Stimulated activated CD8-positive, alpha-beta memory T cell treated with anti-CD3 and anti-CD28 coated beads, Interleukin-4, amount 100 ng/mL, for 1 hour (primary cell): Measurements from ENCODE around the gene FBP2.
"Not testable (repeated sequence)": the region's sequence is repeated elsewhere in the genome, so short reads cannot be mapped to it uniquely, and the experiment has no call there.

Experiments used
- DNase-seq, 2 donors: peaks; one replicate each; pipeline ENCODE4 v3.0.0-alpha.2; 2020; ENCODE audit warnings: low read depth in 2 of 2, low spot score in 1 of 2

The FBP2 gene

GRCh38 chr9:94564279-94564678 is 29.3 kb downstream of the FBP2 start:
- DNase-seq: not testable (repeated sequence)

DNA sequence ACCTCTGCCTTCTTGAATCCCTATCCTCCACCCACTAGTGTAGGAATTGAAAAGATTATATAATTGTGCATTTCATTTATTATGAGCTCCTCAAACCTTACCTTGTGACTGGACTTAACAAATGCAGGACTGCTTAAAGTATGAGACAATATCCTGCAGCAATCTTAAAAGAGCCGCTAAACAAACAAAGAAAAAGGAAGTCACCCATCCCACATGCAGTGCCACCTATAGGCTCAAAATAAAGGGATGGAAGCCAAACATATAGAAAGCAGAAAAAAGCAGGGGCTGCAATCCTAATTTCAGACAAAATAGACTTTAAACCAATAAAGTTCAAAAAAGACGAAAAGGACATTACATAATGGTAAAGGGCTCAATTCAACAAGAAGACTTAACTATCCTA is 30.1 kb downstream of the FBP2 start:
- no peak for DNase-seq

- no peak for DNase-seq
Observed at GRCh38 chr9:94560237-94560636, 33.4 kb downstream of the FBP2 start.

DNA sequence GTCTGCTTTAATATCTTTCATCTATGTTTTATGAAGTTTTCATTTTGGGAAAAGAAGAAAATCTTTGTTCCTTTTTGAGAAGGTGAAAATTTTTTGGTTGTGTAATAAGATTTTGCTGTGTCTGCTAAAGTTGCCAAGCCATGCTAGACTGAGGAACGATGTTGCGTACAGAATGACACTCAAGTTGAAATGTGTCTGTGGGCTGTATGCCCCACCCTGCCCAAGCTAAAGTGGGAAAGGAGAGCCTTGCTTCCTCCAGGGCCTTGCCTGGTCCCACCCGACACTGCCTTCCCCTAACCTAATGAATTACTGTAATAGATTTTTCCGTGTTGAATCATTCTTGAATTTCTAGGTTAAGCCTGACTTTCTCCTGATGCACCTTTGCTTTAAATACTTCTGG is 36.2 kb downstream of the FBP2 start:
- DNase-seq: no peak

DNA sequence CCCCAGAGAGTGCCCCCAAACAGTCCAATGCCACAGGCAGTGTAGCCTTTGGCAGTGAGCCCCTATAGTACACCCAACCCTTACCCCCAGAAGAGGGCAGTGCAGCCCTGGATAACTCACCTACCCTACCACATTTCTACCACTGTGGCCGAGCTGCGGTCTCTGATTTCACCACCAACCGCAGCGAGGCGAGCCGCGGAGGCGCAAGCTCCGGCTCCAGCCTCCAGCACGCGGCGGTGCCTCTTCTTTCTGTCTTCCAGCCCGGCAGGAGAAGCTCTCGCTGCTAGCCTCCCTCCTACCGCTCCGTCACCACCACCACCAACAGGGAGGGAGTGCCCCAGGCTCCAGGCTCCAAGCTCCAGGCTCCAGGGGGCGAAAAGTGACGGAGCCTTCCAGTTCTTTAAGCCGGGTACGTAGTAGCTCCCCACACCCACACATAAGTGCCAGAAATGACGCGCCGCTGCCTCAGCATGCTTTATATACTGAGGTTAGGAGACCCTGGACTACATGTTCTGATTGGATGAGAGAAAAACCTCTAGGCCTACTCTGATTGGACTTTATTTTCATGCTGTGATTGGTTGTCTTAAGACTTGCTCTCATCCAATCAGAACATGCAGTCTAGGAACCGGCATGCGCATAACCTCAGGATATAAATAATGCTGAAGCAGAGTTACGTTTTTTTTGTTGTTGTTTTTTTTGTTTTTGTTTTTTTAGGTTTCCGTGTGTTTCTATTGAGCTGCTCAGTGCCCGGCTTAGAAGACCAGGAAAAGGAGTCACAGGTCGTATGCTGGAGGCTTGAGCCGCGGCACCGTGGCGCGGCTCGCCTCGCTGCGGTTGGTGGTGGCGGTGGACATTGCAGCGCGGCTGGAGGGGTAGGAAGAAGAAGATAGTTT is 38.9 kb downstream of the FBP2 start, which contains the start of gene PCAT7:
TSS of gene PCAT7 (plus strand) at position 645 of the 893 bp plus-strand sequence.
- DNase-seq: no peak

DNA sequence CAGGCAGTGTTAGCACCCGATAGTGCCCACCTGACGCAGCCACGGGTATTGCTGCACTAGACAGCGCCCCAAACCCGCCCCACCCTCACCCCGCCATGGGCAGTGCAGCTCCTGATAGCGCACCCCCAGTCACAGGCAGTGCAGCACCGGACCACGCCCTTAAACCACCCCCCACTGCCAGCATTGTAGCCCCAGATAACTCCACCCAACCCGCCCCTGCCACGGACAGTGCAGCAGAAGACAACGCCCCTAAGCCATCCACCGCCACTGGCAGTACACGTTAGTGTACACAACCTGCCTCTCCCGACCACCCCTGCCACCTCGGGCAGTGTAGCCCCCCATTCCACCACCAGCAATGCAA is 39.6 kb downstream of the FBP2 start:
- DNase-seq: no peak

GRCh38 chr9:94553029-94553938 is 40.3 kb downstream of the FBP2 start:
- no peak for DNase-seq

GRCh38 chr9:94545940-94546339 is 47.7 kb downstream of the FBP2 start:
- DNase-seq: no peak

DNA sequence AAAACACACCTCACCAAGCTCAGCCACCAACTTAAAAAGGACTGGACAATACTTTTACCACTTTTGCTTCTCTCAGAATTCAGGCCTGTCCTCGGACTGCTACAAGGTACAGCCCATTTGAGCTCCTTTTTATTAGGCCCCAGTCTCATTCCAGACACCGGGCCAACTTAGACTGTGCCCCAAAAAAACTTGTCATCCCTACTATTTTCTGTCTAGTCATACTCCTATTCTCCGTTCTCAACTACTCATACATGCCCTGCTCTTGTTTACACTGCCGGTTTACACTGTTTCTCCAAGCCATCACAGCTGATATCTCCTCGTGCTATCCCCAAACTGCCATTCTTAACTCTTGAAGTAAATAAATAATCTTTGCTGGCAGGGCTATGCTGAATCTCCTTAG is 49.3 kb downstream of the FBP2 start:
- DNase-seq: not testable (repeated sequence)

DNA sequence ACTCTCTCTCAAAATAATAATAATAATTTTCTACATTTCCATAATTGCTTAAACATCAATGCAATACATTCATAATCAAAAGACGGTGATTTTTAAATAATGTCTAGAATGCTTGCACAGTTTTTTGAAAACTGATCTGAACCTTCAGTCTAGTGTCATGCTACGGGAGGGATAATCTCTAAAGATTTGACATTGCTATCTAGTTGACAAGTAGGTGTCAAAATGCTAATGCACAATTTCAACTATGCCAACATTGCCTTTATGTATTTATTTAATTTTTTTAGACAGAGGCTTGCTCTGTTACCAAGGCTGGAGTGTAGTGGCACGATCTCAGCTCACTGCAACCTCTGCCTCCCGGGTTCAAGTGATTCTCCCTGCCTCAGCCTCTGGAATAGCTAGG is 54.7 kb downstream of the FBP2 start:
- no peak for DNase-seq

DNA sequence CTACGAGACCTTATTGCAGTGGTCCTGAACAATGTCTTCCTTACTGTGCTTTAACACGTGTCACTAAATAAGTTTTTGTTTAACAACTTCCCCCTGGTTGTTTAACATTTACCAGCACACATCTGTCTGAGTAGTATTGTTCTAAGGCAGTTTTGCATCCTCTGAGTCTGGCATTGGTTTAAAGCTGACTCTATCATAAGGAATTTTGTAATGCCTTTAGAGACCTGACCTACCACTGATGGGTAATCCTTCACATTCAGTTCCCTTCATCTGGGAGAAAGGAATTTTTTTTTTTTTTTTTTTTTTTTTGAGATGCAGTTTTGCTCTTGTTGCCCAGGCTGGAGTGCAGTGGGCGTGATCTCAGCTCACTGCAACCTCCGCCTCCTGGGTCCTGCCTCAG is 58.7 kb downstream of the FBP2 start:
- no peak for DNase-seq

DNA sequence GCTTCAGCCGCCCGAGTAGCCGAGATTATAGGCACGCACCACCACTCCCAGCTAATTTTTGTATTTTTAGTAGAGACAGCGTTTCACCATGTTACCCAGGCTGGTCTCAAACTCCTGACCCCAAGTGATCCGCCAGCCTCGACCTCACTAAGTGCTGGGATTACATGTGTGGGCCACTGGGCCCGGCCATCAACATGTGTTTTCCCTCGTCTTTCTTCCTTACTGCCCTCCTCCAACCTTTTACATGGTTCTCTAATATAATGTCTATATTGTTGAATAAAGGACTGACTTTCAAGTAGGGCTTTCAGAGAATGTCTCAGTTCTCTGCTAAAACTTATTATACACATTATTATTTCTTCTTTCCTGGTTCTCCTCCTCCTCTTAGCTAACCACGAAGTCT is 60.0 kb downstream of the FBP2 start:
- no peak for DNase-seq

DNA sequence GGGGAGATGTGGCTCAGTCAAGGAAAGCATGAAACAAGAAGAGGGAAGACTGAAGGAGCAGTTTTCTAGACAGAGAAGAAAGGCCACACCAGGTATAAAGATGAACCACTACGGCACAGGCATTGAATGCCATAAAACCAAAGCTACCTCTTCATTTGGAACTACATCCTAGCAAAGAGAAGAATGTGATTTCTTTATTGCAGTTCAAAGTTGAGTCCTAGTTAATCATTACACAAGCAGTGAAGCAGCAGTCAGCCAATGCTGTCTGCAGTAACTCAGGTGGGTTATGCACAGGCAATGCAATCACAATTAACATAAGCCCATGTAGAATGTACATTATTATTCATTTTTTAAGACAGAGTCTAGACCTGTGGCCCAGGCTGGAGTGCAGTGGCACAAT is 60.5 kb downstream of the FBP2 start:
- no peak for DNase-seq

DNA sequence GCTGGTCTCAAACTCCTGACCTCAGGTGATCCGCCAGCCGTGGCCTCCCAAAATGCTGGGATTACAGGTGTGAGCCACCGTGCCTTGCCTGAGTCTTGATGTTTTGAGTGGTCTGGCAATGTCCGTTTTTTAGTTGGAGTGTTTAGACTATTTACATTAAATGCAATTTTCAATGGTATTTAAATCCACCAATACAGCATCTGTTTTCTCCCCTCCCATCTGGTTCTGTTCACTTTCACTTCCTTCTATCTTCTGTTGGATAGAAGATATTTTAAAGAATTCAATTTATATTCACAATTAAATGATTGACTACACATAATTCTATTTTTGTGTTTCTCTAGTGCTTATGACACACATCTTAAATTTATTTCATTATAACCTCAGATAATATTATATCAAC is 64.7 kb downstream of the FBP2 start:
- DNase-seq: no peak

GRCh38 chr9:94526951-94527350 is 66.7 kb downstream of the FBP2 start:
- DNase-seq: no peak

GRCh38 chr9:94526271-94526670 is 67.4 kb downstream of the FBP2 start:
- DNase-seq: no peak

- no peak for DNase-seq
Observed at GRCh38 chr9:94525396-94526035, 68.1 kb downstream of the FBP2 start.

DNA sequence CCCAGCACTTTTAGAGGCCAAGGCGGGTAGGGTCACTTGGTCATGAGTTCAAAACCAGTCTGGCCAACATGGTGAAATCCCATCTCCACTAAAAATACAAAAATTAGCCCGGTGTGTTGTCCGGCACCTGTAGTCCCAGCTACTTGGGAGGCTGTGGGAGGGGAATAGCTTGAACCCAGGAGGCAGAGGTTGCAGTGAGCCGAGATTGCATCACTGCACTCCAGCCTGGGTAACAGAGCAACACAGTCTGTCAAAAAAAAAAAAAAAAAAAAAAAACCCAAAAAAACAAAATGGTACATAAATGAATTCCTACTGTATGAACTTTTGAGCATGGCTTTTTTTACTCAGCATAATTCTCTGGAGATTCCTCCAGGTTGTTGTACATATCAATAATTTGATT is 76.4 kb downstream of the FBP2 start:
- DNase-seq: no peak

GRCh38 chr9:94514722-94515121 is 78.9 kb downstream of the FBP2 start:
- no peak for DNase-seq

DNA sequence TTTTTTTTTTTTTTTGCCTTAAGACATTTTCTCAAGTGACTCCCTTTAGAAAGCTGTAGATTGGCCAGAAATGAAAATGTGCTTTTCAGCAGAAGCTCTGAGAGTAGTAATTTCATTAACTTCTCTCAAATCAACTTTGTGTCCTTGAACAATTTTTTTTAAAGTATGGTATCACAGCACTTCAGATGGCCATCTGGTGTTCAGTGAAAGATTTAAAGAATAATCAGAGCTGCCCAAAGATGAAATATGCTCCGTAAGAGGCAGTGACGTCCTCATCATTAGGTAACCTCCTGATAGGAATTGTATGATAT is 81.7 kb downstream of the FBP2 start:
- no peak for DNase-seq

- DNase-seq: no peak
Observed at GRCh38 chr9:94511134-94511954, 82.3 kb downstream of the FBP2 start.
